ENCODE measurements around the gene ARL8A. TPM values are rescaled to one million over a fixed set of nuclear protein-coding genes. Genes with fewer than 3 reads are reported as not detected.

ARL8A gene
- total RNA-seq, 1 experiment from 2014 or later: 45.6 TPM

DNA sequence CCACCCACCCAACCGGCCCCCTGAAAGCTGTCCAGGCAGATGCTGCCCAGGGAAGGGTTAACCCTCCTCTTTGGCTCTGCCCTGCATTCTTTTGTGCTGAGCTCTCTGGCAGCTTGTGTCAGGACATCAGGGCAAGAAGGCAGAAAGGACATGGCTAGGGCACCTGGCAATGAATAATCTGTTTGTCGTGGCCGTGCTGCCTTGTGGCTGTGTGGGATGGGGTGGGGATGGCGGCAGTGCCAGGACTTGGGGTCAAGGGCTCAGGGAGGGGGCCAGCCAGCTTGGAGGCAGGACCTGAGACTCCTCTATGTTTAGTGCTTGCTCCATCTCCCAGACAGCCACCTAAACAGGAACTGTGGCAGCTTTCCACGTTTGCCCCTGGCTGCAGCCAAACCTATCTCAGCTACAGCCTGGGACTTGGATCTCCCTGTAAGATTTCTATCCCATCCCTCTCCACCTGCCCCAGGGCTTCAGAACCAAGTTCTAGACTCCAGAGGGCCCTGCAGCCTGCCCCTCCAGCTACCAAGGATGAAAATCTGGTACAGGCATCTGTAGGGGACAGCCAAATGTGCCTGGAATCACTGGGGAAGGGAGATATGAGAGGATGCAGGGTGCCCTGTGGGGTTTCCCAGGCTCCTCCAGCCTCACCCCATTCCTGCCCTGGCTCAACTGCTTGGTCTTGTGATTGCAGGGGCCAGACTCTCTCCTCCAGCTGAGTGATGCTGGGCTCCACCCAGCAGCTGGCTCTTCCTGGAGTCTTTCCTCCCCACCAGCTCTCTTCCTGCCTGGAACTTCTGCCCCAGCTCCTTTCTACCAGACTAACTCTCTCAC is 31.5 kb downstream of the ARL8A start:
- no peak overlapping the region for H3K27ac ChIP-seq (ENCODE audit: low read depth, low read length)
- no peak overlapping the region for H3K4me3 ChIP-seq (replicated peaks in 1 of 2; ENCODE audit: low read depth in 1 of 2, low read length in 2 of 2)
- intact Hi-C loops (cut with micrococcal nuclease): no loop called here
- H3K79me2 ChIP-seq (ENCODE audit: insufficient read depth, low read length): no peaks in the 10 kb centered on the region
- H4K20me1 ChIP-seq (ENCODE audit: insufficient read depth): no peaks in the 10 kb centered on the region
- no peaks in the 10 kb centered on the region for H3K9me3 ChIP-seq (ENCODE audit: control insufficient read depth in 1 of 2, insufficient read depth in 1 of 2, low read depth in 1 of 2, low read length in 2 of 2)
- peaks cover 38 to 47% of the 10 kb centered on the region in 2 experiments for H3K4me1 ChIP-seq (ENCODE audit: control insufficient read depth in 1 of 2, insufficient read depth in 2 of 2, low read length in 2 of 2)
- 0 out of 2 replicates have a peak overlapping the region, but pooled peaks have one; percentile 15 for H3K9ac ChIP-seq (ENCODE audit: low read length)
- no peaks in the 10 kb centered on the region for H3K9me2 ChIP-seq (ENCODE audit: insufficient read depth)
- ChIA-PET RAD21 (ENCODE audit: low non-redundant PET in 1 of 2, low total read pairs in 2 of 2, uncharacterized antibody in 2 of 2, unreplicated experiment in 2 of 2) (interaction anchor here in 1 of 2 experiments (1.0 to 1.3 kb wide), 3 partner anchors 56 to 106 kb away, joined by 4 to 5 read pairs (median 4); no protein-coding TSS in a partner anchor), CTCF (interaction anchor here (1.3 to 3.4 kb wide), 5 partner anchors 96 to 114 kb away, joined by 3 to 15 read pairs (median 12); partner anchors contain the start of gene ELF3), POLR2A (interaction anchor here (0.8 to 4.3 kb wide), 9 partner anchors 7 to 130 kb away, joined by 3 to 48 read pairs (median 4); partner anchors contain the start of genes ELF3 and GPR37L1)
- TF ChIP-seq CEBPB (IDR thresholded peaks at IDR 0.05; ENCODE audit: low read depth) (no peak), YY1 (IDR thresholded peaks at IDR 0.05; ENCODE audit: extremely low read depth, insufficient replicate concordance, low read depth, low read length) (no peak), RAD21 (IDR thresholded peaks at IDR 0.05; ENCODE audit: low read depth) (no peak), ZNF274 (IDR thresholded peaks at IDR 0.05; ENCODE audit: low read depth, low read length) (no peak), FOSL1 (IDR thresholded peaks at IDR 0.05; ENCODE audit: low read depth) (no peak), SRF (IDR thresholded peaks at IDR 0.05; ENCODE audit: low read depth) (no peak), ZFX (IDR thresholded peaks at IDR 0.05) (no peak), EZH2phosphoT487 (IDR thresholded peaks at IDR 0.05; ENCODE audit: borderline replicate concordance) (no peak), POLR2AphosphoS5 (IDR thresholded peaks at IDR 0.05; ENCODE audit: low read depth, low read length) (no peak), EZH2 (IDR thresholded peaks at IDR 0.05) (no peak), ELF1 (IDR thresholded peaks at IDR 0.05; ENCODE audit: borderline replicate concordance, low read depth) (no peak), JUND (IDR thresholded peaks at IDR 0.05) (no peak), TCF7L2 (IDR thresholded peaks at IDR 0.05; ENCODE audit: borderline replicate concordance, extremely low read depth, insufficient read depth, insufficient read length) (no peak), SP1 (IDR thresholded peaks at IDR 0.05; ENCODE audit: low read depth) (no peak)
- TF ChIP-seq, protein P1, sequence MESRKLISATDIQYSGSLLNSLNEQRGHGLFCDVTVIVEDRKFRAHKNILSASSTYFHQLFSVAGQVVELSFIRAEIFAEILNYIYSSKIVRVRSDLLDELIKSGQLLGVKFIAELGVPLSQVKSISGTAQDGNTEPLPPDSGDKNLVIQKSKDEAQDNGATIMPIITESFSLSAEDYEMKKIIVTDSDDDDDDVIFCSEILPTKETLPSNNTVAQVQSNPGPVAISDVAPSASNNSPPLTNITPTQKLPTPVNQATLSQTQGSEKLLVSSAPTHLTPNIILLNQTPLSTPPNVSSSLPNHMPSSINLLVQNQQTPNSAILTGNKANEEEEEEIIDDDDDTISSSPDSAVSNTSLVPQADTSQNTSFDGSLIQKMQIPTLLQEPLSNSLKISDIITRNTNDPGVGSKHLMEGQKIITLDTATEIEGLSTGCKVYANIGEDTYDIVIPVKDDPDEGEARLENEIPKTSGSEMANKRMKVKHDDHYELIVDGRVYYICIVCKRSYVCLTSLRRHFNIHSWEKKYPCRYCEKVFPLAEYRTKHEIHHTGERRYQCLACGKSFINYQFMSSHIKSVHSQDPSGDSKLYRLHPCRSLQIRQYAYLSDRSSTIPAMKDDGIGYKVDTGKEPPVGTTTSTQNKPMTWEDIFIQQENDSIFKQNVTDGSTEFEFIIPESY (IDR thresholded peaks at IDR 0.05; ENCODE audit: extremely low read depth, insufficient replicate concordance, low read length): no peak
- TF ChIP-seq, protein P2, sequence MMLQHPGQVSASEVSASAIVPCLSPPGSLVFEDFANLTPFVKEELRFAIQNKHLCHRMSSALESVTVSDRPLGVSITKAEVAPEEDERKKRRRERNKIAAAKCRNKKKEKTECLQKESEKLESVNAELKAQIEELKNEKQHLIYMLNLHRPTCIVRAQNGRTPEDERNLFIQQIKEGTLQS (IDR thresholded peaks at IDR 0.05): no peak
- TF ChIP-seq, protein P3, sequence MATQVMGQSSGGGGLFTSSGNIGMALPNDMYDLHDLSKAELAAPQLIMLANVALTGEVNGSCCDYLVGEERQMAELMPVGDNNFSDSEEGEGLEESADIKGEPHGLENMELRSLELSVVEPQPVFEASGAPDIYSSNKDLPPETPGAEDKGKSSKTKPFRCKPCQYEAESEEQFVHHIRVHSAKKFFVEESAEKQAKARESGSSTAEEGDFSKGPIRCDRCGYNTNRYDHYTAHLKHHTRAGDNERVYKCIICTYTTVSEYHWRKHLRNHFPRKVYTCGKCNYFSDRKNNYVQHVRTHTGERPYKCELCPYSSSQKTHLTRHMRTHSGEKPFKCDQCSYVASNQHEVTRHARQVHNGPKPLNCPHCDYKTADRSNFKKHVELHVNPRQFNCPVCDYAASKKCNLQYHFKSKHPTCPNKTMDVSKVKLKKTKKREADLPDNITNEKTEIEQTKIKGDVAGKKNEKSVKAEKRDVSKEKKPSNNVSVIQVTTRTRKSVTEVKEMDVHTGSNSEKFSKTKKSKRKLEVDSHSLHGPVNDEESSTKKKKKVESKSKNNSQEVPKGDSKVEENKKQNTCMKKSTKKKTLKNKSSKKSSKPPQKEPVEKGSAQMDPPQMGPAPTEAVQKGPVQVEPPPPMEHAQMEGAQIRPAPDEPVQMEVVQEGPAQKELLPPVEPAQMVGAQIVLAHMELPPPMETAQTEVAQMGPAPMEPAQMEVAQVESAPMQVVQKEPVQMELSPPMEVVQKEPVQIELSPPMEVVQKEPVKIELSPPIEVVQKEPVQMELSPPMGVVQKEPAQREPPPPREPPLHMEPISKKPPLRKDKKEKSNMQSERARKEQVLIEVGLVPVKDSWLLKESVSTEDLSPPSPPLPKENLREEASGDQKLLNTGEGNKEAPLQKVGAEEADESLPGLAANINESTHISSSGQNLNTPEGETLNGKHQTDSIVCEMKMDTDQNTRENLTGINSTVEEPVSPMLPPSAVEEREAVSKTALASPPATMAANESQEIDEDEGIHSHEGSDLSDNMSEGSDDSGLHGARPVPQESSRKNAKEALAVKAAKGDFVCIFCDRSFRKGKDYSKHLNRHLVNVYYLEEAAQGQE (IDR thresholded peaks at IDR 0.05; ENCODE audit: low read depth): no peak
- no TSS peak for BruUV-seq (replicated peaks)
- ATAC-seq (peak; percentile 41), DNase-seq (ENCODE audit: low read depth, low spot score) (no peak)
- H3K4me2 ChIP-seq (ENCODE audit: low read length): peak overlapping the region; percentile 63
- peak overlapping the region; percentile 16 for H2AFZ ChIP-seq (ENCODE audit: low read depth, low read length, poor library complexity, severe bottlenecking)
- H3K36me3 ChIP-seq (ENCODE audit: control insufficient read depth in 1 of 2, insufficient read depth in 2 of 2, low read length in 2 of 2): no peaks in the 10 kb centered on the region
- no peaks in the 10 kb centered on the region for H3K27me3 ChIP-seq (ENCODE audit: insufficient read depth, low read length)
